Measurements from ENCODE around the gene KIF3A.
"Not testable (repeated sequence)": the region's sequence is repeated elsewhere in the genome, so short reads cannot be mapped to it uniquely, and the experiment has no call there.

Gene KIF3A

GRCh38 chr5:132691755-132692631 is 45.4 kb downstream of the KIF3A start:
- not testable (repeated sequence) for H3K27me3 ChIP-seq (ENCODE audit: control insufficient read depth, insufficient read depth, low read length); H3K4me1 ChIP-seq (ENCODE audit: control insufficient read depth, insufficient read depth, low read length); H3K36me3 ChIP-seq (ENCODE audit: insufficient read depth, low read length); H3K9me3 ChIP-seq (replicated peaks; ENCODE audit: low read length); H3K4me2 ChIP-seq (ENCODE audit: low read length); H3K4me3 ChIP-seq (ENCODE audit: low read length); H3K9ac ChIP-seq (ENCODE audit: low read depth, low read length)

DNA sequence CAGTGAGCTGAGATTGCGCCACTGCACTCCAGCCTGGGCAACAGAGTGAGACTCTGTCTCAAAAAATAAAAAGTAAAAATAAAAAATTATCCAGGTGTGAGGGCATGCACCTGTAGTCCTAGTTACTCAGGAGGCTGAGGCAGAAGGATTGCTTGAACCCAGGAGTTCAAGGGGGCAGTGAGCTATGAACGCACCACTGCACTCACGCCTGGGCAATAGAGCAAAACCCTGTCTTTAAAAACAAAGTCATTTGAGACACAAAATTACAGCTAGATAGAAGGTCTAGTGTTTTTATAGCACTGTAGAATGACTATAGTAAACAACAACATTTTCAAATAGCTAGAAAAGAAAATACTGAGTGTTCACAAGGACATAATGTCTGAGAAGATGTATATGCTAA is 47.2 kb downstream of the KIF3A start:
- no peaks in the 10 kb centered on the region for H3K4me1 ChIP-seq (ENCODE audit: control insufficient read depth, insufficient read depth, low read length)
- H3K4me3 ChIP-seq (ENCODE audit: low read length) = no peak overlapping the region

DNA sequence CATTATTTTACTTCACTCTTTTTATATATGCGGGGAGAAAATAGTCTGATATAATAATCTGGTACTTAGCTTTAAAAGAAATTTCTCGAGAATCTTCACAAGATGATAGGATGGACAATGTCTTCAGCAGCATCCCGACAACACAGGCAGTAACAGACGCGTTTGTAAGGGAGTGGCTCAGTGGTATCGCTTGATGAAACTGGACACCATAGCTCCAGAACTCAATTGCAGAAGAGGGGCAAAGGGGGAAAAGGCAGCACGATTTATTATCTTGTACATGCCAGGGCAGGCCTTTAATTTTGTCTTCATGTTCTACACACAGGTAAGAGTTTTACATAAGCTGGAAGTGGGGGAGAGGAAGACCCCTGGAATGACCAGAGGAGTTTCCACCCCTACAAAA is 47.8 kb downstream of the KIF3A start:
- no peak overlapping the region for H3K4me2 ChIP-seq (ENCODE audit: low read length)
- no peak overlapping the region for H3K9ac ChIP-seq (ENCODE audit: low read depth, low read length)
- H3K9me3 ChIP-seq (replicated peaks; ENCODE audit: low read length) = no peaks in the 10 kb centered on the region
- H3K4me1 ChIP-seq (ENCODE audit: control insufficient read depth, insufficient read depth, low read length) = no peaks in the 10 kb centered on the region
- H3K36me3 ChIP-seq (ENCODE audit: insufficient read depth, low read length) = no peaks in the 10 kb centered on the region
- no peaks in the 10 kb centered on the region for H3K27me3 ChIP-seq (ENCODE audit: control insufficient read depth, insufficient read depth, low read length)
- H3K4me3 ChIP-seq (ENCODE audit: low read length) = no peak overlapping the region

More for the DNA sequence above, 47.2 kb downstream of the KIF3A start:
- Histone ChIP-seq H3K9ac (ENCODE audit: low read depth, low read length) (no peak overlapping the region), H3K9me3 (replicated peaks; ENCODE audit: low read length) (no peaks in the 10 kb centered on the region), H3K4me2 (ENCODE audit: low read length) (no peak overlapping the region), H3K27me3 (ENCODE audit: control insufficient read depth, insufficient read depth, low read length) (no peaks in the 10 kb centered on the region), H3K36me3 (ENCODE audit: insufficient read depth, low read length) (no peaks in the 10 kb centered on the region)

GRCh38 chr5:132688536-132689339 is 48.6 kb downstream of the KIF3A start:
- Histone ChIP-seq H3K4me3 (ENCODE audit: low read length) (no peak overlapping the region), H3K4me1 (ENCODE audit: control insufficient read depth, insufficient read depth, low read length) (no peaks in the 10 kb centered on the region), H3K4me2 (ENCODE audit: low read length) (no peak overlapping the region), H3K36me3 (ENCODE audit: insufficient read depth, low read length) (no peaks in the 10 kb centered on the region), H3K9me3 (replicated peaks; ENCODE audit: low read length) (no peaks in the 10 kb centered on the region), H3K9ac (ENCODE audit: low read depth, low read length) (no peak overlapping the region), H3K27me3 (ENCODE audit: control insufficient read depth, insufficient read depth, low read length) (no peaks in the 10 kb centered on the region)

- Histone ChIP-seq H3K9ac (ENCODE audit: low read depth, low read length) (no peak overlapping the region), H3K4me1 (ENCODE audit: control insufficient read depth, insufficient read depth, low read length) (no peaks in the 10 kb centered on the region), H3K4me2 (ENCODE audit: low read length) (no peak overlapping the region), H3K27me3 (ENCODE audit: control insufficient read depth, insufficient read depth, low read length) (no peaks in the 10 kb centered on the region), H3K9me3 (replicated peaks; ENCODE audit: low read length) (no peaks in the 10 kb centered on the region), H3K4me3 (ENCODE audit: low read length) (no peak overlapping the region), H3K36me3 (ENCODE audit: insufficient read depth, low read length) (no peaks in the 10 kb centered on the region)
Observed at GRCh38 chr5:132687995-132688394, 49.4 kb downstream of the KIF3A start.

DNA sequence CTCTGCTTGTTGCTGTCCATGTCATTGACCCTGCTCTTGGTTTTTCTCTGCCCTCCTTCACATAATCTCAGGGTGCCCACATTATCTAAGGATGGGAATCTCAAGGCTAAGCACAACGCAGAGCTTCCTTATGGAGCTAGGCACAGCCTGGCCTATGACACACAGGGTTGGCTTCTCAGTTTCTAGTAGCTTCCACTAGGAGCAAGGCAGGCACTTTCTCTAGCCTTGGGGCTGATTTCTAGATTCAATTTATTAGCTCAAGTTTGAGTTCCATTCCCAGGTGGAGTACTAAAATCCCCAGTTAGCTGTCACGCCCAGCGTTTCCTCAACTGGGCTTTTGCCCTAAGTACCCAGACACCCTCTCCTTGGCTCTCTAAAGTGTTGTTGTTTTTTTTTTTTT is 51.2 kb downstream of the KIF3A start:
- Histone ChIP-seq H3K4me3 (ENCODE audit: low read length) (no peak overlapping the region), H3K9ac (ENCODE audit: low read depth, low read length) (no peak overlapping the region), H3K4me1 (ENCODE audit: control insufficient read depth, insufficient read depth, low read length) (no peaks in the 10 kb centered on the region), H3K36me3 (ENCODE audit: insufficient read depth, low read length) (no peaks in the 10 kb centered on the region), H3K9me3 (replicated peaks; ENCODE audit: low read length) (no peaks in the 10 kb centered on the region), H3K4me2 (ENCODE audit: low read length) (no peak overlapping the region), H3K27me3 (ENCODE audit: control insufficient read depth, insufficient read depth, low read length) (no peaks in the 10 kb centered on the region)

DNA sequence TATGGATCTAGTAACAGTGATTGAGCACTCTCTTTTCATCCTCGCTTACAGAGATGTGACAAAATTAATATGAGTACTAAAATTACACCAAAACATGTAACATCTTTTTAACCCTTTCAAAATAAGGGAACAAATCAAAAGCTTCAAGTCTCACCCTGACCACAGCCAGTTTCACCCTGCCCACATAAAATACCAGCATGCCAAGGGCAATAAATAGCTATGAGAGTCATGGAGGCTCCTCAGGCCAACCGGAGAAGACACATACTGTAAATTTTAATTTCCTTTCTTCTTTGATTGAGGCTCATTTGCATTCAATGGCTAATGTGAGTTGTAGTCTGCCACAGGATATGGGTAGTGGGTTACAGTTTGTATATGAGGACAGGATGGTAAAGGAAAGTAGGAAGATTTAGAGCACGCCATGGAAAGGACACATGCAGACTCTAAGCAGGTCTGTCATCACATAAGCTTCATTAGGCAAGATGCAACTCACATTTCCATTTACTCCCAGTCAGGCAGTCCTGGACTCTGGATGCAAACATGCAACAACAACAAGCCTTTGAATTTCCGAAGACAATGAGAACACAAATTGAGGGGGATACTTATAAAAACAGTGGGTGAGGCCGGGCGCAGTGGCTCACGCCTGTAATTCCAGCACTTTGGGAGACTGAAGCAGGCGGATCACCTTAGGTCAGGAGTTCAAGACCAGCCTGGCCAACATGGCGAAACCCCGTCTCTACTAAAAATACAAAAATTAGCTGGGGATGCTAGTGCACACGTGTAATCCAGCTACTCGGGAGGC is 52.2 kb downstream of the KIF3A start:
- Histone ChIP-seq H3K4me1 (ENCODE audit: control insufficient read depth, insufficient read depth, low read length) (peaks cover 2% of the 10 kb centered on the region), H3K4me3 (ENCODE audit: low read length) (no peak overlapping the region), H3K27me3 (ENCODE audit: control insufficient read depth, insufficient read depth, low read length) (no peaks in the 10 kb centered on the region), H3K9me3 (replicated peaks; ENCODE audit: low read length) (no peaks in the 10 kb centered on the region), H3K36me3 (ENCODE audit: insufficient read depth, low read length) (no peaks in the 10 kb centered on the region), H3K4me2 (ENCODE audit: low read length) (no peak overlapping the region), H3K9ac (ENCODE audit: low read depth, low read length) (no peak overlapping the region)

DNA sequence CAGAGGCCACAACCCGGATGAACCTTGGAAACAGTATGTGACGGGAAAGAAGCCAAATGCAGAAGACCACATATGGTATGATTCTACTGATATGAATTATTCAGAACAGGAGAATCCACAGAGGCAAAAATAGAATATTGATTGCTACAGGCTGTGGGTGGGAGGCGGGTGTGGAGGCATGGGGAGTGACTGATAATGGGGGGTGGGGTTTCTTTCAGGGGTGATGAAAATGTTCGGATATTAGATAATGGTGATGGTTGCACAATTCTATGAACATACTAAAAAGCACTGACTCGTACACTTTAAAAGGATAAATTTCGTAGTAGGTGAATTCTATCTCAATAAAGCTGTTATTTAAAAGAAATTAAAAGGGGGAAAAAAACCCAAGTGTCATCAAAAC is 52.9 kb downstream of the KIF3A start:
- Histone ChIP-seq H3K36me3 (ENCODE audit: insufficient read depth, low read length) (no peaks in the 10 kb centered on the region), H3K9ac (ENCODE audit: low read depth, low read length) (no peak overlapping the region), H3K4me1 (ENCODE audit: control insufficient read depth, insufficient read depth, low read length) (peaks cover 7% of the 10 kb centered on the region), H3K4me2 (ENCODE audit: low read length) (no peak overlapping the region), H3K4me3 (ENCODE audit: low read length) (no peak overlapping the region), H3K9me3 (replicated peaks; ENCODE audit: low read length) (no peaks in the 10 kb centered on the region), H3K27me3 (ENCODE audit: control insufficient read depth, insufficient read depth, low read length) (no peaks in the 10 kb centered on the region)

GRCh38 chr5:132681983-132682382 is 55.4 kb downstream of the KIF3A start:
- no peaks in the 10 kb centered on the region for H3K27me3 ChIP-seq (ENCODE audit: control insufficient read depth, insufficient read depth, low read length)
- no peaks in the 10 kb centered on the region for H3K9me3 ChIP-seq (replicated peaks; ENCODE audit: low read length)
- no peak overlapping the region for H3K9ac ChIP-seq (ENCODE audit: low read depth, low read length)
- H3K4me3 ChIP-seq (ENCODE audit: low read length) = no peak overlapping the region
- H3K4me2 ChIP-seq (ENCODE audit: low read length) = no peak overlapping the region
- H3K36me3 ChIP-seq (ENCODE audit: insufficient read depth, low read length) = no peaks in the 10 kb centered on the region
- H3K4me1 ChIP-seq (ENCODE audit: control insufficient read depth, insufficient read depth, low read length) = peaks cover 20% of the 10 kb centered on the region

- Histone ChIP-seq H3K9me3 (replicated peaks; ENCODE audit: low read length) (no peaks in the 10 kb centered on the region), H3K27me3 (ENCODE audit: control insufficient read depth, insufficient read depth, low read length) (no peaks in the 10 kb centered on the region), H3K36me3 (ENCODE audit: insufficient read depth, low read length) (no peaks in the 10 kb centered on the region), H3K4me1 (ENCODE audit: control insufficient read depth, insufficient read depth, low read length) (peaks cover 25% of the 10 kb centered on the region), H3K4me2 (ENCODE audit: low read length) (no peak overlapping the region), H3K9ac (ENCODE audit: low read depth, low read length) (no peak overlapping the region), H3K4me3 (ENCODE audit: low read length) (no peak overlapping the region)
Observed at GRCh38 chr5:132681476-132681831, 55.9 kb downstream of the KIF3A start.

GRCh38 chr5:132680780-132681475 is 56.4 kb downstream of the KIF3A start:
- Histone ChIP-seq H3K9ac (ENCODE audit: low read depth, low read length) (no peak overlapping the region), H3K4me2 (ENCODE audit: low read length) (no peak overlapping the region), H3K4me3 (ENCODE audit: low read length) (no peak overlapping the region), H3K27me3 (ENCODE audit: control insufficient read depth, insufficient read depth, low read length) (no peaks in the 10 kb centered on the region), H3K4me1 (ENCODE audit: control insufficient read depth, insufficient read depth, low read length) (peaks cover 25% of the 10 kb centered on the region), H3K9me3 (replicated peaks; ENCODE audit: low read length) (no peaks in the 10 kb centered on the region), H3K36me3 (ENCODE audit: insufficient read depth, low read length) (no peaks in the 10 kb centered on the region)
